IPS-NIHi11 (cell line): ENCODE measurements around the gene LYPLA2.
"Not testable (repeated sequence)": the region's sequence is repeated elsewhere in the genome, so short reads cannot be mapped to it uniquely, and the experiment has no call there.

ENCODE experiments used
- DNase-seq: peaks from one replicate; pipeline ENCODE4 v3.0.0; 2012; ENCODE audit warnings: mixed read lengths, low spot score

The LYPLA2 gene

DNA sequence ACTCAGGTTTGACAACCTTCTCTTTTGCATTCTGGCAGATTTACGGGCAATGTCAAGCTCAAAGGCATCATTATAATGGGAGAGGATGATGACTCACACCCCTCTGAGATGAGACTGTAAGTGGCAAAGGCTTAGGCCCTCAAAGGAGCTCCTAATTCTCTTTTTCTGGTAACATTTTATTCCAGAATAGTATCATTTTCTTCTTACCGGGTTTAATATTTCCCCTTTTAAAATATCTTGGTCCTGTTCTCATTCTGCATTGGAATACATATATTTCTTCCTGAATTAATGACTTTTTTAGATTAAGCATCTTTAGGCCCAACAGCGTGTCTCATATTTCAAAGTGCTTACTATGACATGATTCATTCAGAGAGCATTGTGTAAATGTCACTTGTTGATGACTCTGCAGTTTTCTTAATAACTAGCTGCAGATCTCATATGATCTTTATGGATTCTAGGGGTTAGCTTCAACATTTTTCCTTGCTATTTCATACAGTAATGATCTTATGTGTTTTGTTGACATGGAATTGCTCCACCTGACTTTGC, 11.0 kb upstream of the LYPLA2 start:
- no peak for DNase-seq

DNA sequence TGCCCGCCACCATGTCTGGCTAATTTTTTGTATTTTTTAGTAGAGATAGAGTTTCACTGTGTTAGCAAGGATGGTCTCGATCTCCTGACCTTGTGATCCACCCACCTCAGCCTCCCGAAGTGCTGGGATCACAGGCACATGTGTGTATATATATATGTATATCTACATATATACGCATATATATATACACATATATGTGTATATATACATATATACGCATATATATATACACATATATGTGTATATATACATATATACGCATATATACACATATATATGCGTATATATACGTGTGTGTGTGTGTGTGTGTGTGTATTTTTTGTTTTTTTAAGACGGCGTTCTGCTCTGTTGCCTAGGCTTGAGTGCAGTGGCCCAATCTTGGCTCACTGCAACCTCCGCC, 7.8 kb upstream of the LYPLA2 start:
- not testable (repeated sequence) for DNase-seq

DNA sequence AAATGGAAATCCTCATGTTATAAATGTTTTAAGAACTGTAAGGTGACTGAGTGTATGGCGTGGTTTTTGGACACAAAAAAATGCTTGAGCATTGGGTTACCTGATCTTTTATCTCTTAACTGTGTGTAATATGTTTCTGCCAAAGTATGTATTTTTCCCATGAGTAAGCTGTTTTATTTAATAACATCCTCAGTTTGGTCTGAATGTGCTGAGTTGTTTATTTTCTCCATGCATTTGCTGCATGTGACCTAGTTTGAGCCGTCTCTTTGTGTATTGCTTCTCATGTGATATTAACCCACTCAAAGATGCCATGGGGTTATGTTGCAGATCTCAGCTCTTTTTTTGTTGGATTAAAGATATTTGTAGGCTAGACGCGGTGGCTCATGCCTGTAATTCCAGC, 6.1 kb upstream of the LYPLA2 start:
- no peak for DNase-seq

DNA sequence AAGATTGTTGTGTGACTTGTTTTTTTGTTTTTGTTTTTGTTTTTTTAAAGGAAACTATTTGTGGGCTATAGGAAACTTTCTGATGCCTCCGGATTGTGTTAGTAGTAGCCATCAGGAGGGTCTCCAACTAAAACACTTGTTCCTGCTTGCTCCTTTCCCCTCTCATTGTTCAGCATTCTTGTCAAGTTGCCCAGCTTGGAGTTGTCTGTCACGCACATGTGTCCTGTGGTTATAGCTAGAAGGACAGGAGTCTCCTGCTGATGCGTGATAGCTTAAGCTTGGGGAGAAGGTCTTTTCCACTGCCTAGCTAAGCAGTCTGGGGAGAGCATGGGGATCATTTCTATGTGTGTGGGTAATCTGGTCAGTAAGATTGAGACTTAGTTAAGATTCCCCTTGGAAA, 3.2 kb upstream of the LYPLA2 start:
- no peak for DNase-seq

DNA sequence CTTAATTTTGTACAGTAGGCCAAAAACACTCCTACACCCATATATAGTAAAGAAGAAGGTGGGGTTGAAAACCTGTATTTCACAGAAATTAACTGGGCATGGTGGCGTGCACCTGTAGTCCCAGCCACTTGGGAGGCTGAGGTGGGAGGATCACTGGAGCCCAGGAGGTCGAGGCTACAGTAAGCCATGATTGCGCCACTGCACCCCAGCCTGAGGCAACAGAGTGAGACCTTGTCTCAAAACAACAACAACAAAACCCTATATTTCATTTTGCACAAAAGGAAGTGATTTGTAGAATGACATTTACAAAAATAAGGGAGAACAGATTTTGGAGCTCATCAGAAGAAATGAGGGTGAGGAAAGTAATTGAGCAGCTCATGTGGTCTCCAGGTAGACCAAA, 2.2 kb upstream of the LYPLA2 start:
- DNase-seq: no peak

DNA sequence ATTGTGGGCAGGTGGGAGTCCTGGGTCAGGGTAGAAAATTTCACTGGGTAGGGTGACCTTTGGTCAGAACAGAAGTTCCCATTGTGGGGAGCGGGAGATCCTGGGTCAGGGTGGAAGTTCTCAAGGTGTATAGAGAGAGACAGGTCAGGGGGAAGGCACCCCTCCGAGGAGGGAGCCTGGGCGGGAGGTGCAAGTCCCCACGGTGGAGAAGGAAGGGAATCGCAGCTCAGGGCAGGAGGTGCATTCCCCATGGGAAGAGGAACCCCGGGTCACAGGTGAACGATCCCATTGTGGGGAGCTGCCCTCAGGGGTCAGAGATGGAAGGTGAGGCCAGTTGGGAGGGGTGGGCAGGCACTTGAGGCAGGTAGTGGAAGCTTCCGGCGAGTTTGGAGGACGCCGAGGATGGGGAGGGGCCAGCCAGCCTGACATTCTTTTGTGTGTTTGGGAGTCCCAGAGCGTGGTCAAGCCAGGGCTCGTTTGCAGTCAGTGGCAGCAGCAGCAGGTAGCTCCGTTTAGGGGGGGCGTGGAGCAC, 637 bp downstream of the LYPLA2 start:
- peak; percentile 81 for DNase-seq

DNA sequence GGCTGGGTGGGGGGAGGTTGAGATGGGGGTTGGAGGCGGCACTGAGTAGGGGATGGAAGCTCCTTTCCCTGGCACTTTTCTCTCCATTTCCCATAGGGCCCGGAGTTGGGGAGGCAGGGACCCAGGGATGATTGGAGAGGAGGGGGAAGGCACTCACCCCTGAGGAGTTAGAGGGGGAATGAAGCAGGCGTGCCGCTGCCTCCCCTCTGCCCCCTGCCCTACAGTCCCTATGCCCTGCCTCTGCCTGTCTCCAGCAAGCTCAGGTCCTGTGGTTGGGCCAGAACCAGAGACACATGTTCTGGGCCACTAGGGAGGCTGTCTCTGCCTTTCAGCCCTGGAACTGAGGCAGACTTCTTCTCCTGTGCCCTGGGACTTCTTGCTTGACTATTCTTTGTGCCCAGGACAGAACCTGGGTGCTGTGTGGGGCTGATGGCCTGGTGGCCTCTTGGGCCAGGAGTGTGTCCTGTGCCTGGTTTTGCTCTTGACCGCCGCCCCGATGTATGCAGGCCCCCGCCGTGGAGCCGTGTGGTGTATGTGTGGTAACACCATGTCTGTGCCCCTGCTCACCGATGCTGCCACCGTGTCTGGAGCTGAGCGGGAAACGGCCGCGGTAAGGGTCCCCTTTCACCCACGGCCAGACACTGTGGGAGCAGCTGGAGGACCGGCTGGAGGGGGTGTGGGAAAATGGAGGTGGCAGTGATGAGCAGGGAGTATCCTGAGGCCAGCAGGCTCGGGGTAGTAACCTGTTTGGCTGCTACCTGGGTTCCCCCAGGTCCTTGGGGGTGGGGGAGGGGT, 1.4 kb downstream of the LYPLA2 start:
- peak; percentile 35 for DNase-seq

DNA sequence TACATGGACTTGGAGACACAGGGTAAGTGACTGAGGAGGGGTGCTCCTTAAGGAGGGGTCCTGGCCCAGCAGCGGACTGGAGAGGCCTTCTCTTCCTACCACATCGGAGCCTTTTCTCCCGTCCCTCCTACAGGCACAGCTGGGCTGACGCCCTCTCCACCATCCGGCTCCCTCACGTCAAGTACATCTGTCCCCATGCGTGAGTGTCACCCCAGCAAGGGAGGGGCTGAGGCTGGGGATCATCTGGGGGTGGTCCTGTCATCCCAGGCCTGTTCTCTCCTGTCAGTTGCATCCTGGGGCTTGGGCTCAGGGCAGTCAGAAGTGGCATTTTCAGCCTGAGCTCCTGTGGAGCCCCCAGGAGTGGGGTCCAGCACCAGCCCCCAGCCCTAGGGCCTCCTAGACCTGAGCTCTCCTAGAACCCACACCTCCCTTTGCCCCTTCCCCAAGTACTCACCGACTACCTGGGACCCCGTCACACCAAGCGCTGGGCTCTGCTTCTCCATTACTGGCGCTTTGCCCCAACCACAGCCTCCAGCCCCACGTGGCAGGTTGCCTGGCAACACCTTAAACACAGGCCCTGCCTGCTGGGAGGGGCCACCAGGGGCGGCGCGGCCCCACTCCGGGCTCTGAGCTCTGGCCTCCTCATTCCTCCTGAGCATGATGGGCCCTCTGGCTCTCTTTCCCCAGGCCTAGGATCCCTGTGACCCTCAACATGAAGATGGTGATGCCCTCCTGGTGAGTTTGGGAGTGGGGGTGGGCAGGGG, 2.3 kb downstream of the LYPLA2 start:
- DNase-seq: peak; percentile 41

DNA sequence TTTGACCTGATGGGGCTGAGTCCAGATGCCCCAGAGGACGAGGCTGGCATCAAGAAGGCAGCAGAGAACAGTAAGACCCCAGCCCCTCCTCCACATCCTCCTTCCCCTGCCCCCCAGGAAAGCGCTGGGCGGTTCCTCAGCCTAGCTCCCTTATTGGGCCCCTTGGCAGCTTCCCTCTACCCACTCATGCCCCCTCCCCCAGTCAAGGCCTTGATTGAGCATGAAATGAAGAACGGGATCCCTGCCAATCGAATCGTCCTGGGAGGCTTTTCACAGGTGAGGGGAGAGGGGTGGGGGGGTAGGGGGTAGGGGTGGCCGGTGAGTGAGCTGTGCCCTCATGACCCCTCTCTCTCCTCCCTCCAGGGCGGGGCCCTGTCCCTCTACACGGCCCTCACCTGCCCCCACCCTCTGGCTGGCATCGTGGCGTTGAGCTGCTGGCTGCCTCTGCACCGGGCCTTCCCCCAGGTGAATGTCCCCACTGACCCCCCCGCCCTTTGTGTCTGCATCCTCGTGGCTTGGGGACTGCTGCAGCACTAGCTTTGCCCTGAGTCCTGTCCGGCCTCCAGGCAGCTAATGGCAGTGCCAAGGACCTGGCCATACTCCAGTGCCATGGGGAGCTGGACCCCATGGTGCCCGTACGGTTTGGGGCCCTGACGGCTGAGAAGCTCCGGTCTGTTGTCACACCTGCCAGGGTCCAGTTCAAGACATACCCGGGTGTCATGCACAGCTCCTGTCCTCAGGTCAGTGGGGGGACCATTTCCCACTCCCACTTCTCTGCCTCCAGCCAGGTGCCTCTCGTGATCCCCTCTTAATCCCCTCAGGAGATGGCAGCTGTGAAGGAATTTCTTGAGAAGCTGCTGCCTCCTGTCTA, 3.2 kb downstream of the LYPLA2 start:
- no peak for DNase-seq

DNA sequence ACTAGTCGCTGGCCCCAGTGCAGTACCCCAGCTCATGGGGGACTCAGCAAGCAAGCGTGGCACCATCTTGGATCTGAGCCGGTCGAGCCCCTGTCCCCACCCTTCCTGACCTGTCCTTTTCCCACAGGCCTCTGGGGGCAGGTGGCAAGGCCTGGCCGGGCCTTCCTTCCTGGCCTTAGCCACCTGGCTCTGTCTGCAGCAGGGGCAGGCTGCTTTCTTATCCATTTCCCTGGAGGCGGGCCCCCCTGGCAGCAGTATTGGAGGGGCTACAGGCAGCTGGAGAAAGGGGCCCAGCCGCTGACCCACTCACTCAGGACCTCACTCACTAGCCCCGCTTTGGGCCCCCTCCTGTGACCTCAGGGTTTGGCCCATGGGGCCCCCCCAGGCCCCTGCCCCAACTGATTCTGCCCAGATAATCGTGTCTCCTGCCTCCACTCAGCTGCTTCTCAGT, 3.8 kb downstream of the LYPLA2 start:
- DNase-seq: not testable (repeated sequence)

DNA sequence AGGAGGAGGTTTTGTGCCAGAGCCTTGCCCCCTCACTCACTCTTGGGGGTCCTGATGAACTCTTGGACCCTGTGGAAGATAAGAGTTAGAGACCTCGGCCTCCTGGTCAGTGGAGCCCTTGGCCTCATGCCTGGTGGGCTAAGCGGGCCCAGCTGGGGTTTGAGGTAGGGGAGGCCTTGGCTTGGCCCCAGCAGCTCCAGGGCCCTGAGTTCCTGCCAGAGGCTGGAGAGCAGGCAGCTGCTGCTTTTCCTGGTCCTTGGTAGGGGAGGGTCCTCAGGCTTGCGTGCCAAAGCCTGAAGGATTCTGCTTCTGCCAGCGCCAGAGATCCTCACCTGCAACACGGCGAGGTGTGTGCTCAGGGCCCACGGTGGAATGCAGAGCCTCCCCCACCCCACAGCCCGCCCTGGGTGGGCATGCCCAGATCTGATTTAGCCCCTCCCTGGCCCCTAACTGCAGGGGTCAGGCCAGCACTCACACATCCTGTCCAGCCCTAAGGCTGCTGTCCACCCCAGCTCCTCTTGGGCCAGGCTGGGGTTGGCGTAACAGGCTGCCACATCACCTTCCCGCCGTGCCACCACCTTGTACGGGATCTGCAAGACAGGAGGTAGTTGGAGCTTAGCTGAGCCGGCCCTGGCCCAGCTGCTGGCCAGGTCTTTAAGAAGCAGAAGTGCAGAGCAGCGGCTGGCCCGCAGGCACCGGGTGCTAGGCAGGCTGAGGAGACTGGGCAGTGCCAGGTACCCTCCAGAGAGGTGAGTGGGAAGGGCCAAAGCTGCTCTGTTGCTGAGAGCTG, 4.9 kb downstream of the LYPLA2 start:
- DNase-seq: no peak

DNA sequence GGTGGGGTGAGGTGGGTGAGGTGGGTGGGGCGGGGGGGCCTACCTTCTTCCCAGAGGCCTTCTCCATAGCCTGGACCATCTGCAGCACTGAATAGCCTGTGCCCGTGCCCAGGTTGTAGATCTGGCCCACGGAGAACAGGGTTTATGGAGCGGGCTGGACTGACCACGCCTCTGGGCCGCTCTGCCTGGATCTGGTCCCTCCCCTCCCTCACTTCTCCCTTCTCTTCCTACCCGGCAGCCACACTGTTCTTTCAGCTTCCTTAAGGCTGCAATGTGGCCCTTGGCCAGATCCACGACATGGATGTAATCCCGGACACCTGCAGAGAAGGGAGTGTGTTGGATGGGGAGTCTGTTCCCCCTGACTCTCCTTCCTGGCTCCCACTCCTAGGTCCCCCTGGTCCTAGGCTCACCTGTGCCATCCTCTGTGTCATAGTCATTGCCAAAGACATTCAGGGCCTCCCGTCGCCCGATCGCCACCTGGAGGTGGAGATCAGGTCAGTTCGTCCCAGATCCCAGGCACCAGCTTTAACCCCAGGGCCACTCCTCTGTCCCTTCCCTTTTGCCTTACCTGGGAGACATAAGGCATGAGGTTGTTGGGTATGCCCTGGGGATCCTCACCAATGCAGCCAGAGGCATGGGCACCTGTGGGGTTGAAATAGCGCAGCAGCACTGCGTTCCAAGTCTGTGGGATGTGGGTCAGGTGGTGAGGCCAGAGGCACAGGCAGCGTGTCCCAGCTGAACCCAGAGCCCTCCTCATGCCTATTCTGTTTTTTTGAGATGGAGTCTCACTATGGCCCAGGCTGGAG, 5.7 kb downstream of the LYPLA2 start:
- no peak for DNase-seq

DNA sequence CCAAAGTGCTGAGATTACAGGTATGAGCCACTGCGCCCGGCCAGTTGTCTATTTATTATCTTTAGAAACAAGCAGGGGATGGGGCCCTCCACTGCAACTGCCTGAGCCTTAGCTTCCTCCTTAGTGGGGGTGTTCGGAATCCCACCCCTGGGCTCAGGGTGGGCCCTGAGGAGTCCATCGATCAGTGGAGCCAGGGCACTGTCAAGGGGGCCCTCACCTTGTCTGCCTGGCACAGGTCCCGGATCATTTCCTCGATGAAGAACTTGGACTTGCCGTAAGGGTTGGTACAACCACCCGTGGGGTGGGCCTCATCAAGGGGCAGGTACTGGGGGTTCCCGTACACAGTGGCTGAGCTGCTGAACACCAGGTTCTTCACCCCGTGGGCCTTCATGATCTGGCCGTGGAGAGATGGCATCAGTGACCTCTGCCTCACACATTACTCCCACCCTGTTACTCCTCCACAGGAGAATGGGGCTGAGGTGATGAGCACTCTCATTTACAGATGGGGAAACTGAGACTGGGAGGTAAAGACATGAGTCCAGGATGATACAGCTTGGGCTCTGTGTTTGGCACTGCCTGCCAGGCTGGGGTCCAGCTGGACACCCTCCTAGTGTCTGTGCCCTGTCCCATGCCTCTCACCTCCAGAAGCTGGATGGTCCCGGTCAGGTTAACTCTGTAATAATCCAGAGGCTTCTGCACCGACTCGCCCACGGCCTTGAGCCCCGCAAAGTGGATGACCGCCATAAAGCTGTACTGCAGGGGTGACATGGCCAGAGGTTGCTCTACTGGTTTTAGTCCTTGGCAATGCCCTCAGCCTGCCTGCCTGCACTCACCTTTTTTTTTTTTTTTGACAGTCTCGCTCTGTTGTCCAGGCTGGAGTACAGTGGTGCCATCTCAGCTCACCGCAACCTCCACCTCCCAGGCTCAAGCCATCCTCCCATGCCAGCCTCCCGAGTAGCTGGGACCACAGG, 6.8 kb downstream of the LYPLA2 start:
- no peak for DNase-seq

DNA sequence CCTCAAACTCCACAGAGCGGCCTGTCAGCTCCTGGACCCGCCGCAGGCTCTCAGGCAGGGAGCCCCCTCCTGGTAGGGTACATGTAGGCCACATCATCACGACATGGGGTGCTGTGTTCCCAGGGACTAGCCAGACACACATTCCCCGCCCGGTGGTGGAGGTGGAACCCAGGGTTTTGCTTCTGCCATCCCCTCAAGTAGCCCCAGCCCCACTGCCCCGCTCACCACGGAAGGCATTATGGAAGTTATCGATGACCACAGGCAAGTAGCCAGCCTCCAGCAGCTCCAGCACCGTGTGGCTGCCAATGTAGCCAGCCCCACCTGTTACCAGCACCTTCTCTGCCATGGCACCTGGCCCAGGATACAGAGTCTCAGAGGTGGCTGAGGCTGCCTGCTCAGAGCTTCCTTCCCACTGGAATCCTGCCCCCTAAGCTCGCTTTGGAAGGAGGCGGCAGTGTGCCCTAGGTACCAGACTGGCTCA, 7.8 kb downstream of the LYPLA2 start:
- DNase-seq: peak; percentile 56

DNA sequence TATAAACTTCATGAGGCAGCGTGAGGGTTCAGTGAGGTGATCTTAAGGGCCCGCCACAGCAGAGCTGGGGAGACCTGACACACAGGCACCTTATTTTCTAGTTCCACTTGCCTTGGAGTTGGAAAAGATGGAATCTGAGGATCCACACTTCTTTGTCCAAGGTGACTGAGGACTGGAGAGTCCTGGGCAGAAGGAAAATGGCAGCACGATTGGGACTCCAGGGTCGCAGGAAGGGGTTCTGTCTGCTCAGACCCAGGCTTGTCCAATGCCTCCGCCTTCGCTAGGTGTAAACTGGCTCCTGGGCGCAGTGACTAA, 8.3 kb downstream of the LYPLA2 start:
- DNase-seq: no peak

DNA sequence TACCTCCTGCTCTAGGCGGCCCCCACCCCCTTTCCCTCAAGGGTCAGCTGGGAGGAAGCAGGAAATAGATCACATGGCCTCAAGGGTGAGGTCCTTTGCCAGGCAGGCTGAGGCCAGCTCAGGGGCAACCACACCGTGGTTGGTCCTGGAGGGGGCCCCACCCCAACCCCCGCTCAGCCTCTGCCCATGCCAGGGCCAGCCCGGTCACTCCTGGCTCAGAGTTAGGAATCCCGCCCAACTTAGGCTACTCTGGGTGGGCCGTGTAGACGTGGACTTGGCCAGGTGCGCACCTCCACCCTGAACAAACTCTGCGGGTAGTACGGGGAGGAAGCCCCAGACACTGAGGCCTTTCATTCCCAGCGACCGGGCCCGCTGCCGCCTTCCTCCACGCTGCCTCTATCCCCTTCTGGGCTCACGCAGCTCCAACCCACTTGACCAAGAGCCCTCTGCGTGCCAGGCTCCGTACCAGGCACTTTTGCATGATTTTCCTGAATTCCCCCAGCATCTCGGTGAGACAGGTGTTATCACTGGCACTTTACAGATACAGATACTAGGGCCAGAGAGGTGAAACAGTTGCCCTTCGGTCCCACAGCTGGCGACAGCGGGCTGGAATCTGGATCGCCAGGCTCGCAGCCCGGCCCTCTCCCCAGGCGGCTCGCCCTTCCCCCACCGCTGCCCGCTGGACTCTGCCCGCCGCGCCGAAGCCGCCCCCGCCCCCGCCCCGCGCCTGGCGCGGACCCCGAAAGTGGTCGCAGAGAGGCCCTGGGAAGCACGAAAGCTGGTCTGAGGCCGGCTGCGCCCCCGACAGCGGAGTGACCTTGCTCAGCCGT, 8.8 kb downstream of the LYPLA2 start:
- peak; percentile 79 for DNase-seq

DNA sequence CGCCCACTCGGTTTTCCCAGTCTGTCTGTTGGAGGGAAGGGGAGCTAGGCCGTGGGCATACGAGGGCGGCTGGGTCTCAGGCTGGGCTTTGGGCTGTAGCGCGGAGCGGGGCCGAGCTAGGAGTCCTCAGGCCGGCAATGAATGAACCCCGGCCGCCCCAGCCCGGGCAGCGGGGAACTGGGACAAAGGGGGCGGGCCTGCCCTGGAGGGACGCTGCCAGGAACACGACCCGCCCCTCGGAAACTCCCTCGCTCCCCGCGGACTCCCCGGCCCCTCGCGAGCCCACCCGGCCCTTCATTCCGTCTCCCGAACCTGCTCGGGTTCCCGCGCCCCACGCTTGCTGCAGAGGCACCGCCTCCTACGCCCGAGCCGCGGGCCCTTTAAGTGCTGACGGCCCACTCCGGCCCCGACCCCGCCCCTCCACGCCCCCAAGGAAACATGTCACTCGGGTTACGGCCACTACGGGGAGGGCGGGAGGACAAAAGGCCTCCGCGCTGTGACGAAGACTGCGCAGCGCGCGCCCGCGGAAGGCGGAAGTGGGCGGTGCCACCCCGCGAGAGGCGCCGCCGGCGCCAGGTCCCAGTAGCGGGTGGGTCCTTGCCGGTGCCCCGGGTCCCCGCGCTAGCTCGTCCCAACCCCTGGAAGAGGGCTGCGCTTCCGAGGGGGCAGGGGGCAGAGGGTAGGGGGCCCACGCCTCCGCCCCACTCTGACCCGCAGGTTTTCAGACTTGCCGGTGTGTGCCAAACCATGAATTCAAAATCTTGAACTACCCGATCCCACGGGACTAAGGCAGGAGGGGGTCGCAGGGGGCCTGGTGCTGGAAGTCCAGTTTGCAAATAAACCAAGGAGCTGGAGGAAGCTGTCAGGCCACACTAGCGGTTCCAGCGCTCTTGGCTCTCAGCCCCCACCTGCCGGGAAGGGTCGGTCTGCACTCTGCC, 9.7 kb downstream of the LYPLA2 start, which contains the start of gene GALE:
Gene GALE (minus strand): TSS at position 355 of the 938 bp plus-strand sequence. CDS start 1,747 bp downstream, outside the sequence.
- peak; percentile 89 for DNase-seq
